K562 (cell line): ENCODE measurements around the gene MYOCD. TPM values are rescaled to one million over a fixed set of nuclear protein-coding genes. Genes with fewer than 3 reads are reported as not detected.

ENCODE experiments used
- ATAC-seq: fragments of 200-7000 bp; cut with Tn5 transposase; 3 replicates; pipeline ENCODE4 v1.9.1; 2020; ENCODE audit warnings: moderate library complexity
- BruUV-seq: library from RNA; stranded (reverse); fragments of 400-500 nt; replicated peaks from 2 replicates; lab custom pipeline; 2021; lab: Mats Ljungman, UMichigan
- CTCF ChIA-PET: fragments of 300-600 bp; formaldehyde crosslinking; extraction: SDS; loops from one replicate; lab custom pipeline; 2021; ENCODE audit warnings: low intra/inter-chr PET ratio; lab: Yijun Ruan, JAX
- POLR2A ChIA-PET: fragments of 300-600, 350-650 bp; sonication (Branson Sonifier 250); formaldehyde crosslinking; extraction: SDS; loops from one replicate; lab custom pipeline; 2021; ENCODE audit warnings: antibody characterized with exemption, inconsistent platforms; lab: Yijun Ruan, JAX
- DNase-seq, 4 experiments: peaks; one replicate each; pipeline versions ENCODE4 v3.0.0 to v3.0.0-alpha.2; 2011 to 2018; ENCODE audit warnings: low spot score in 3 of 4, mixed read lengths in 3 of 4; ENCODE audit errors: extremely low read depth in 1 of 4
- FAIRE-seq: peaks from 2 replicates; lab custom pipeline; 2011; peaks lifted over from hg19 to GRCh38; lab: Jason Lieb, UNC
- H2AFZ ChIP-seq: 2 replicates; pipeline ENCODE4 v1.6.0; 2011; ENCODE audit warnings: low read depth, low read length, control low read depth, inconsistent platforms
- H3K27ac ChIP-seq: fragments of 200-600 bp; 3 replicates; pipeline ENCODE4 v1.8.0; 2011; ENCODE audit warnings: low read depth, mild to moderate bottlenecking, control low read depth, inconsistent platforms, low read length, moderate library complexity, mixed read lengths; ENCODE audit errors: extremely low read depth
- H3K27me3 ChIP-seq, 2 experiments: fragments of 300-600 bp in 1 of 2; 2 replicates in 1 of 2; 3 replicates in 1 of 2; pipeline versions ENCODE4 v1.6.0 to v1.8.0; 2011; ENCODE audit warnings: inconsistent platforms in 2 of 2, low read length in 2 of 2, mild to moderate bottlenecking in 1 of 2, mixed read lengths in 1 of 2, moderate library complexity in 1 of 2; ENCODE audit not compliant: control insufficient read depth in 2 of 2, insufficient read depth in 2 of 2
- H3K36me3 ChIP-seq: fragments of 300-600 bp; 3 replicates; pipeline ENCODE4 v1.8.0; 2011; ENCODE audit warnings: mild to moderate bottlenecking, low read length, inconsistent platforms; ENCODE audit not compliant: control insufficient read depth, insufficient read depth
- H3K4me1 ChIP-seq, 2 experiments: fragments of 200-600 bp in 1 of 2; replicated peaks in 1 of 2; 2 replicates in 1 of 2; 3 replicates in 1 of 2; pipeline versions ENCODE4 v1.5.1 to v1.8.0; 2011; ENCODE audit warnings: inconsistent platforms in 2 of 2, low read length in 2 of 2, mild to moderate bottlenecking in 1 of 2, mixed read lengths in 1 of 2, moderate library complexity in 1 of 2; ENCODE audit not compliant: control insufficient read depth in 2 of 2, insufficient read depth in 2 of 2
- H3K4me2 ChIP-seq: 2 replicates; pipeline ENCODE4 v1.6.1; 2011; ENCODE audit warnings: low read length, control low read depth, inconsistent platforms, mixed read lengths; ENCODE audit not compliant: insufficient read depth
- H3K4me3 ChIP-seq: fragments of 200-600 bp; sonication (generic), shearing (Covaris generic); 2 replicates; pipeline ENCODE4 v1.5.1; 2016; ENCODE audit warnings: control low read depth, inconsistent platforms
- H3K79me2 ChIP-seq: fragments of 200-600 bp; 3 replicates; pipeline ENCODE4 v1.8.0; 2011; ENCODE audit warnings: low read length, inconsistent platforms; ENCODE audit not compliant: control insufficient read depth, insufficient read depth
- H3K9ac ChIP-seq, 2 experiments: 2 replicates each; pipeline versions ENCODE4 v1.6.0 to v1.6.1; 2011; ENCODE audit warnings: low read depth in 2 of 2, low read length in 2 of 2, control low read depth in 1 of 2, inconsistent platforms in 1 of 2, mild to moderate bottlenecking in 1 of 2, mixed read lengths in 1 of 2; ENCODE audit not compliant: insufficient read depth in 1 of 2
- H3K9me1 ChIP-seq: one replicate; pipeline ENCODE4 v1.6.0; 2011; ENCODE audit warnings: inconsistent platforms, mild to moderate bottlenecking, low read length, moderate library complexity; ENCODE audit not compliant: control insufficient read depth, insufficient read depth
- H3K9me3 ChIP-seq: replicated peaks from 2 replicates; pipeline ENCODE4 v1.5.1; 2011; ENCODE audit warnings: low read depth, low read length, inconsistent platforms; ENCODE audit not compliant: control insufficient read depth, insufficient read depth
- H4K20me1 ChIP-seq: replicated peaks from 2 replicates; pipeline ENCODE4 v1.6.1; 2011; ENCODE audit warnings: low read length, inconsistent platforms, mixed read lengths; ENCODE audit not compliant: control insufficient read depth, insufficient read depth
- FOXJ3 ChIP-seq: sonication (generic); formaldehyde crosslinking; IDR thresholded peaks from 2 replicates; pipeline ENCODE4 v1.4.0; 2020; ENCODE audit warnings: mild to moderate bottlenecking, missing genetic modification reagents
- HMG20B ChIP-seq: fragments of 250-450 bp; sonication (Bioruptor Pico); IDR thresholded peaks from 2 replicates; pipeline ENCODE4 v1.5.0; 2021; ENCODE audit warnings: mild to moderate bottlenecking
- MAFK ChIP-seq: IDR thresholded peaks from 2 replicates; pipeline ENCODE4 v1.6.1; 2011; ENCODE audit warnings: low read length, improper control_type of control experiment
- MBD1 ChIP-seq: fragments of 250-450 bp; sonication (Bioruptor Pico); IDR thresholded peaks from 2 replicates; pipeline ENCODE4 v1.8.0; 2022; ENCODE audit warnings: inconsistent platforms
- OTX1 ChIP-seq: fragments of 450-650 bp; formaldehyde crosslinking; IDR thresholded peaks from 2 replicates; pipeline ENCODE4 v1.4.0; 2022; ENCODE audit warnings: mild to moderate bottlenecking
- SNRNP70 ChIP-seq: fragments of 200-400 bp; formaldehyde crosslinking; optimal IDR thresholded peaks from 2 replicates; pipeline ENCODE3; 2017; ENCODE audit warnings: low read depth, low read length
- U2AF2 ChIP-seq: fragments of 200-400 bp; formaldehyde crosslinking; optimal IDR thresholded peaks from 2 replicates; pipeline ENCODE3; 2017; ENCODE audit warnings: low read depth, mild to moderate bottlenecking, low read length
- ZBTB12 ChIP-seq: fragments of 250-450 bp; sonication (Bioruptor Pico); IDR thresholded peaks from 2 replicates; pipeline ENCODE4 v1.4.0; 2020
- ZC3H4 ChIP-seq: sonication (generic); formaldehyde crosslinking; IDR thresholded peaks from 2 replicates; pipeline ENCODE4 v1.9.0; 2021; ENCODE audit warnings: missing genetic modification reagents, borderline replicate concordance
- ZNF3 ChIP-seq: fragments of 250-450 bp; sonication (Bioruptor Pico); IDR thresholded peaks from 2 replicates; pipeline ENCODE4 v1.5.0; 2021; ENCODE audit warnings: mild to moderate bottlenecking, moderate library complexity
- ZNF316 ChIP-seq: fragments of 450-650 bp; IDR thresholded peaks from 2 replicates; pipeline ENCODE4 v1.6.1; 2016
- ZNF395 ChIP-seq: fragments of 200-800 bp; sonication (Bioruptor generic); IDR thresholded peaks from 2 replicates; pipeline ENCODE4 v1.6.1; 2017; ENCODE audit warnings: missing genetic modification characterization, missing compliant biosample characterization
- ZNF408 ChIP-seq: fragments of 250-450 bp; sonication (Bioruptor Pico); IDR thresholded peaks from 2 replicates; pipeline ENCODE4 v1.4.0; 2020; ENCODE audit warnings: low read depth, mild to moderate bottlenecking, moderate library complexity
- ZNF41 ChIP-seq: fragments of 250-450 bp; sonication (Bioruptor Pico); conservative IDR thresholded peaks from 2 replicates; pipeline ENCODE4 v1.4.0; 2020; ENCODE audit warnings: mild to moderate bottlenecking
- ZZZ3 ChIP-seq: fragments of 450-650 bp; IDR thresholded peaks from 2 replicates; pipeline ENCODE4 v1.6.1; 2016; ENCODE audit warnings: antibody characterized with exemption, mild to moderate bottlenecking, moderate library complexity
- WGBS: fragments of 100-300 bp; shearing (Covaris generic); methylation state at CpG from one replicate; pipeline ENCODE4 v1.1.6; 2016; ENCODE audit warnings: low coverage, mixed read lengths; ENCODE audit not compliant: insufficient coverage; ENCODE audit errors: missing lambda C conversion rate; 5-methylcytosine and 5-hydroxymethylcytosine counted together
- in situ Hi-C: fragments of 300-500 bp; cut with MboI; formaldehyde crosslinking; loops from 4 replicates; pipeline ENCODE4 v1.15.0; 2018; ENCODE audit warnings: inconsistent platforms, mixed read lengths
- intact Hi-C: fragments of 100-400 bp; cut with micrococcal nuclease; formaldehyde crosslinking; loops from 2 replicates; pipeline ENCODE4 v1.14.2; 2022
- polyA plus RNA-seq, 8 experiments: library from polyadenylated mRNA; depleted of rRNA in 4 of 8; stranded (reverse) in 5 of 8; unstranded in 3 of 8; fragments of >200 nt; fragmentation: Nextera tagmentation in 2 of 8; fragmentation: Illumina TruSeq in 1 of 8; extraction: Ambion mirVana in 2 of 8; extraction: Trizol in 1 of 8; gene quantifications; 2 replicates each; pipeline versions ENCODE4 v1.2.1 to v1.2.3, GENCODE V29; 2011 to 2014; ENCODE audit warnings: inconsistent platforms in 1 of 8, missing spikeins in 1 of 8
- total RNA-seq, 7 experiments: library from RNA; depleted of rRNA in 6 of 7; stranded (reverse); fragments of >200 nt in 6 of 7; fragmentation: Illumina TruSeq in 2 of 7; extraction: Trizol in 2 of 7; gene quantifications; 2 replicates each; pipeline versions ENCODE4 v1.2.1 to v1.2.3, GENCODE V29; 2011 to 2021; ENCODE audit warnings: low replicate concordance in 1 of 7
- TF ChIP-seq, protein P1 (sequence below): fragments of 450-650 bp; formaldehyde crosslinking; IDR thresholded peaks from 2 replicates; pipeline ENCODE4 v1.4.0; 2020; ENCODE audit warnings: mild to moderate bottlenecking
- TF ChIP-seq, protein P2 (sequence below), 2 experiments: fragments of 200-800 bp in 1 of 2; sonication (Bioruptor generic) in 1 of 2; sonication (generic) in 1 of 2; formaldehyde crosslinking in 1 of 2; IDR thresholded peaks in 1 of 2; conservative IDR thresholded peaks in 1 of 2; 2 replicates each; pipeline versions ENCODE4 v1.5.0 to v1.6.1; 2016 to 2020; ENCODE audit warnings: missing compliant biosample characterization in 1 of 2, missing genetic modification characterization in 1 of 2, missing genetic modification reagents in 1 of 2

The MYOCD gene
- total and polyA plus RNA-seq, 9 of the 15 experiments (the other 6 are each of a cell fraction or from before 2014, with no cell fraction given), result not detected

GRCh38 chr17:12744786-12745185 lies 79.1 kb downstream of the MYOCD start:
- TF ChIP-seq ZNF316, result no peak
- TF ChIP-seq U2AF2, result no peak
- no peak for TF ChIP-seq SNRNP70
- TF ChIP-seq, protein P1, sequence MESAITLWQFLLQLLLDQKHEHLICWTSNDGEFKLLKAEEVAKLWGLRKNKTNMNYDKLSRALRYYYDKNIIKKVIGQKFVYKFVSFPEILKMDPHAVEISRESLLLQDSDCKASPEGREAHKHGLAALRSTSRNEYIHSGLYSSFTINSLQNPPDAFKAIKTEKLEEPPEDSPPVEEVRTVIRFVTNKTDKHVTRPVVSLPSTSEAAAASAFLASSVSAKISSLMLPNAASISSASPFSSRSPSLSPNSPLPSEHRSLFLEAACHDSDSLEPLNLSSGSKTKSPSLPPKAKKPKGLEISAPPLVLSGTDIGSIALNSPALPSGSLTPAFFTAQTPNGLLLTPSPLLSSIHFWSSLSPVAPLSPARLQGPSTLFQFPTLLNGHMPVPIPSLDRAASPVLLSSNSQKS (CRISPR knock-in tag), result no peak
- TF ChIP-seq ZC3H4, result no peak
- no peak for TF ChIP-seq ZNF408 (CRISPR knock-in tag)
- TF ChIP-seq ZNF3 (CRISPR knock-in tag), result no peak
- no peak for TF ChIP-seq ZNF395
- no peak for TF ChIP-seq MBD1 (CRISPR knock-in tag)
- no peak for TF ChIP-seq ZNF41 (CRISPR knock-in tag)
- no peak for TF ChIP-seq ZBTB12 (CRISPR knock-in tag)
- no peak for TF ChIP-seq ZZZ3
- no peak for TF ChIP-seq HMG20B (CRISPR knock-in tag)
- TF ChIP-seq OTX1 (CRISPR knock-in tag), result no peak
- no peak for TF ChIP-seq FOXJ3
- TF ChIP-seq MAFK, result no peak
- TF ChIP-seq, protein P2, sequence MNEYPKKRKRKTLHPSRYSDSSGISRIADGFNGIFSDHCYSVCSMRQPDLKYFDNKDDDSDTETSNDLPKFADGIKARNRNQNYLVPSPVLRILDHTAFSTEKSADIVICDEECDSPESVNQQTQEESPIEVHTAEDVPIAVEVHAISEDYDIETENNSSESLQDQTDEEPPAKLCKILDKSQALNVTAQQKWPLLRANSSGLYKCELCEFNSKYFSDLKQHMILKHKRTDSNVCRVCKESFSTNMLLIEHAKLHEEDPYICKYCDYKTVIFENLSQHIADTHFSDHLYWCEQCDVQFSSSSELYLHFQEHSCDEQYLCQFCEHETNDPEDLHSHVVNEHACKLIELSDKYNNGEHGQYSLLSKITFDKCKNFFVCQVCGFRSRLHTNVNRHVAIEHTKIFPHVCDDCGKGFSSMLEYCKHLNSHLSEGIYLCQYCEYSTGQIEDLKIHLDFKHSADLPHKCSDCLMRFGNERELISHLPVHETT (CRISPR knock-in tag; conservative IDR thresholded peaks at IDR 0.05 in 1 of 2, IDR thresholded peaks at IDR 0.05 in 1 of 2), result no peak
- Histone ChIP-seq H3K4me3 (no peak overlapping the region), H3K9me3 (no peaks in the 10 kb centered on the region), H3K9ac (no peak overlapping the region), H3K36me3 (no peaks in the 10 kb centered on the region), H3K27me3 (peaks cover 0 to 5% of the 10 kb centered on the region in 2 experiments; a peak in 2 of 5 replicates), H3K79me2 (no peaks in the 10 kb centered on the region), H4K20me1 (no peaks in the 10 kb centered on the region), H3K27ac (no peak overlapping the region), H2AFZ (no peak overlapping the region), H3K4me2 (no peak overlapping the region), H3K4me1 (no peaks in the 10 kb centered on the region), H3K9me1 (no peaks in the 10 kb centered on the region)
- intact Hi-C loops, result loop anchor here (5.0 to 10.0 kb wide), 4 partner anchors 188 to 562 kb away; no protein-coding TSS in a partner anchor
- no TSS peak for BruUV-seq
- DNase-seq (no peak), ATAC-seq (no peak), FAIRE-seq (no peak)
- in situ Hi-C loops, result no loop called here
- 0% methylated on average over 1 of the region's 1 CpG for WGBS
- ChIA-PET CTCF (no interaction called here), POLR2A (no interaction called here)
